Measurements from ENCODE around the gene CIC.

DNA sequence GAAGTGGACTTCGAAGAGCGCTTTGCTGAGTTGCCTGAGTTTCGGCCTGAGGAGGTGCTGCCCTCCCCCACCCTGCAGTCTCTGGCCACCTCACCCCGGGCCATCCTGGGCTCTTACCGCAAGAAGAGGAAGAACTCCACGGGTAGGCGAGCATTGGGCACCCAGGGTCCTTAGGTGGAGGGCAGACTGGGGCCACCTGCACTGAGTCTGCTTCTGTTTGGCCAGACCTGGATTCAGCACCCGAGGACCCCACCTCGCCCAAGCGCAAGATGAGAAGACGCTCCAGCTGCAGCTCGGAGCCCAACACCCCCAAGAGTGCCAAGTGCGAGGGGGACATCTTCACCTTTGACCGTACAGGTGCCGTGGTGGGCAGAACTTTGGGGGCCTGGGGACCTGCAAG lies 24.9 kb downstream of the CIC start:
- TF ChIP-seq ZSCAN20 (CRISPR knock-in tag; IDR thresholded peaks at IDR 0.05) (no peak), RFX5 (IDR thresholded peaks at IDR 0.05) (no peak), RNF2 (IDR thresholded peaks at IDR 0.05; ENCODE audit: borderline replicate concordance, low read depth) (no peak), EP300 (IDR thresholded peaks at IDR 0.05) (no peak), POLR2A (IDR thresholded peaks at IDR 0.05; ENCODE audit: low read length) (no peak), MAZ (IDR thresholded peaks at IDR 0.05; ENCODE audit: borderline replicate concordance, low read depth, low read length) (no peak), SREBF2 (IDR thresholded peaks at IDR 0.05) (no peak)
- TF ChIP-seq, protein P1, sequence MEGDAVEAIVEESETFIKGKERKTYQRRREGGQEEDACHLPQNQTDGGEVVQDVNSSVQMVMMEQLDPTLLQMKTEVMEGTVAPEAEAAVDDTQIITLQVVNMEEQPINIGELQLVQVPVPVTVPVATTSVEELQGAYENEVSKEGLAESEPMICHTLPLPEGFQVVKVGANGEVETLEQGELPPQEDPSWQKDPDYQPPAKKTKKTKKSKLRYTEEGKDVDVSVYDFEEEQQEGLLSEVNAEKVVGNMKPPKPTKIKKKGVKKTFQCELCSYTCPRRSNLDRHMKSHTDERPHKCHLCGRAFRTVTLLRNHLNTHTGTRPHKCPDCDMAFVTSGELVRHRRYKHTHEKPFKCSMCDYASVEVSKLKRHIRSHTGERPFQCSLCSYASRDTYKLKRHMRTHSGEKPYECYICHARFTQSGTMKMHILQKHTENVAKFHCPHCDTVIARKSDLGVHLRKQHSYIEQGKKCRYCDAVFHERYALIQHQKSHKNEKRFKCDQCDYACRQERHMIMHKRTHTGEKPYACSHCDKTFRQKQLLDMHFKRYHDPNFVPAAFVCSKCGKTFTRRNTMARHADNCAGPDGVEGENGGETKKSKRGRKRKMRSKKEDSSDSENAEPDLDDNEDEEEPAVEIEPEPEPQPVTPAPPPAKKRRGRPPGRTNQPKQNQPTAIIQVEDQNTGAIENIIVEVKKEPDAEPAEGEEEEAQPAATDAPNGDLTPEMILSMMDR (IDR thresholded peaks at IDR 0.05): no peak
- TF ChIP-seq, protein P2, sequence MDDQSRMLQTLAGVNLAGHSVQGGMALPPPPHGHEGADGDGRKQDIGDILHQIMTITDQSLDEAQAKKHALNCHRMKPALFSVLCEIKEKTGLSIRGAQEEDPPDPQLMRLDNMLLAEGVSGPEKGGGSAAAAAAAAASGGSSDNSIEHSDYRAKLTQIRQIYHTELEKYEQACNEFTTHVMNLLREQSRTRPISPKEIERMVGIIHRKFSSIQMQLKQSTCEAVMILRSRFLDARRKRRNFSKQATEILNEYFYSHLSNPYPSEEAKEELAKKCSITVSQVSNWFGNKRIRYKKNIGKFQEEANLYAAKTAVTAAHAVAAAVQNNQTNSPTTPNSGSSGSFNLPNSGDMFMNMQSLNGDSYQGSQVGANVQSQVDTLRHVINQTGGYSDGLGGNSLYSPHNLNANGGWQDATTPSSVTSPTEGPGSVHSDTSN (IDR thresholded peaks at IDR 0.05): no peak
- TF ChIP-seq, protein P3, sequence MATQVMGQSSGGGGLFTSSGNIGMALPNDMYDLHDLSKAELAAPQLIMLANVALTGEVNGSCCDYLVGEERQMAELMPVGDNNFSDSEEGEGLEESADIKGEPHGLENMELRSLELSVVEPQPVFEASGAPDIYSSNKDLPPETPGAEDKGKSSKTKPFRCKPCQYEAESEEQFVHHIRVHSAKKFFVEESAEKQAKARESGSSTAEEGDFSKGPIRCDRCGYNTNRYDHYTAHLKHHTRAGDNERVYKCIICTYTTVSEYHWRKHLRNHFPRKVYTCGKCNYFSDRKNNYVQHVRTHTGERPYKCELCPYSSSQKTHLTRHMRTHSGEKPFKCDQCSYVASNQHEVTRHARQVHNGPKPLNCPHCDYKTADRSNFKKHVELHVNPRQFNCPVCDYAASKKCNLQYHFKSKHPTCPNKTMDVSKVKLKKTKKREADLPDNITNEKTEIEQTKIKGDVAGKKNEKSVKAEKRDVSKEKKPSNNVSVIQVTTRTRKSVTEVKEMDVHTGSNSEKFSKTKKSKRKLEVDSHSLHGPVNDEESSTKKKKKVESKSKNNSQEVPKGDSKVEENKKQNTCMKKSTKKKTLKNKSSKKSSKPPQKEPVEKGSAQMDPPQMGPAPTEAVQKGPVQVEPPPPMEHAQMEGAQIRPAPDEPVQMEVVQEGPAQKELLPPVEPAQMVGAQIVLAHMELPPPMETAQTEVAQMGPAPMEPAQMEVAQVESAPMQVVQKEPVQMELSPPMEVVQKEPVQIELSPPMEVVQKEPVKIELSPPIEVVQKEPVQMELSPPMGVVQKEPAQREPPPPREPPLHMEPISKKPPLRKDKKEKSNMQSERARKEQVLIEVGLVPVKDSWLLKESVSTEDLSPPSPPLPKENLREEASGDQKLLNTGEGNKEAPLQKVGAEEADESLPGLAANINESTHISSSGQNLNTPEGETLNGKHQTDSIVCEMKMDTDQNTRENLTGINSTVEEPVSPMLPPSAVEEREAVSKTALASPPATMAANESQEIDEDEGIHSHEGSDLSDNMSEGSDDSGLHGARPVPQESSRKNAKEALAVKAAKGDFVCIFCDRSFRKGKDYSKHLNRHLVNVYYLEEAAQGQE (IDR thresholded peaks at IDR 0.05): no peak

Data from A549 (cell line).